Tibial nerve (tissue), 4 donors: Measurements from ENCODE around the gene FAU.

Experiments used
- CTCF ChIP-seq, 5 experiments: fragments of 200-600 bp in 3 of 5; fragments of 450-650 bp in 2 of 5; sonication (generic) in 3 of 5; IDR thresholded peaks; one replicate each; pipeline ENCODE4 v1.5.1; 2016 to 2019; ENCODE audit warnings: antibody characterized with exemption in 5 of 5, mild to moderate bottlenecking in 3 of 5, moderate library complexity in 2 of 5
- EP300 ChIP-seq, 2 donors: sonication (generic); formaldehyde crosslinking; IDR thresholded peaks; one replicate each; pipeline ENCODE4 v1.6.1; 2017; ENCODE audit warnings: antibody characterized with exemption in 2 of 2, mild to moderate bottlenecking in 1 of 2
- POLR2A ChIP-seq, 2 donors: fragments of 450-650 bp; IDR thresholded peaks; one replicate each; pipeline ENCODE4 v1.6.1; 2017; ENCODE audit warnings: antibody characterized with exemption in 2 of 2, mild to moderate bottlenecking in 2 of 2, moderate library complexity in 2 of 2

GRCh38 chr11:65135633-65136145, 13.8 kb upstream of the FAU start:
- TF ChIP-seq CTCF (IDR thresholded peaks at IDR 0.05): no peak
- no peak for TF ChIP-seq POLR2A (IDR thresholded peaks at IDR 0.05)
- no peak for TF ChIP-seq EP300 (IDR thresholded peaks at IDR 0.05)
